ENCODE data around the gene NT5DC4.

NT5DC4 gene

DNA sequence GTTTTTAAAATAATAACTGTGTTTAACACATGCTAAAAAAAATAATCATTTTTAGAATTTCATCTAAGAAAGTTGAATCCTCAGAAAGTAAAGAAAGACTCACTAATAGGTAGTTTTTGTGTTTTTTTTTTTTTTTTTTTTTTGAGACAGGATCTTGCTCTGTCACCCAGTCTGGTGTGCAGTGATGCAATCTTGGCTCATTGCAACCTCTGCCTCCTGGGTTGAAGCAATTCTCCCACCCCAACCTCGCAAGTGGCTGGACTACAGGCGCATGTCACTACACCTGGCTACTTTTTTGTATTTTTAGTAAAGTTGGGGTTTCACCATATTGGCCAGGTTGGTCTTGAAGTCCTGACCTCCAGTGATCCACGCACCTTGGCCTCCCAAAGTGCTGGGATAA lies 36.4 kb downstream of the NT5DC4 start:
- DNase-seq = no peak

DNA sequence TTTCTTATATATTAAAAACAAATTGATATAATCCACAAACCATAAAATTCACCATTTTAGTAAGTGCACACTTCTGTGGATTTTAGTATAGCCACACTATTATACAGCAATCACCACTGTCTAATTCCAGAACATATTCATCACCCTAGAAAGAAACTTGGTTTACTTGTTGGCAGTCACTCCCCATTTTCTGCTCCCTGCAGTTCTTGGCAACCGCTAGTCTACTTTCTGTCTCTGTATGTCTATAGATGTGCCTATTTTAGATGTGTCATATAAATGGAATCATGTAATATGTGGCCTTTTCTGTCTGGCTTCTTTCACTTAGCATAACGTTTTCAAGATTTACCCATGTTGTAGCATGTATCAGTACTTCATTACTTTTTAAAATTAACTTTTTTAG lies 37.9 kb downstream of the NT5DC4 start:
- DNase-seq = no peak

DNA sequence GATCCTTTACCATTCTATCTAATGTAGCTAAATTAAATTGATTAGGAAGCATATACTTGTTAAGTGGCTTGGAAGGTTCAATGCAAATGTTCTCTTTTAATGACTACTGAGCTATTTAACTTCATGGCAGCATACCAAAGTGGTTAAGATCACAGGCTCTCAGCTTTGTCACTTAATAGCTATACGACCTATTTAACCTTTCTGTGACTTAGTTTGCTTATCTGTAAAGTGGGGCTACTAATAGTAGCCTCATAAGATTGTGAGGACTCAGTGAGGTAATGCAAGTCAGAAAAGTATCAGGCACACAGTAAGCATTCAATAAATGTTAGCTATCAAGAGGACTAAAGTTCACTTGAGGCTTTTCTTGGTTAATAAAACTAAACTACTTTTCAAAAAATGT lies 39.3 kb downstream of the NT5DC4 start:
- DNase-seq = no peak

DNA sequence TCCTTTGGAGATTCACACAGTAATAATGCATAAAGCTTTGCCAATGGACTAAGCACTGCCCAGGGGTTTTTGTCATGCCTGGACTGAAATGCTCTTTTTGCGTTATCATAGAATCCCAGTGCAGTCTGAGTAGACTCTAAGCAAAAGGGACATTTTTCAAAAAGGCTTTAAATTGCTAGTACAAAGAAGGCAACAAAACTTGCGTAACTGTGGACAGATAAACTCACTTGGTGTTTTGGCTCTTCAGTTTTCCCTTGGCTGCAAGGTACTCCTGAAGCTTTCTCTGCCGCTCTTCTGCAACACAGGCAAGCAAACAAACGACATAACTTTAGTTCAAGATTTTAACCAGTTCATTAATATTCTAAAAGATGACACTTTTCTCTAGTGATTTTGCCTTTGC lies 41.5 kb downstream of the NT5DC4 start:
- DNase-seq = no peak

DNA sequence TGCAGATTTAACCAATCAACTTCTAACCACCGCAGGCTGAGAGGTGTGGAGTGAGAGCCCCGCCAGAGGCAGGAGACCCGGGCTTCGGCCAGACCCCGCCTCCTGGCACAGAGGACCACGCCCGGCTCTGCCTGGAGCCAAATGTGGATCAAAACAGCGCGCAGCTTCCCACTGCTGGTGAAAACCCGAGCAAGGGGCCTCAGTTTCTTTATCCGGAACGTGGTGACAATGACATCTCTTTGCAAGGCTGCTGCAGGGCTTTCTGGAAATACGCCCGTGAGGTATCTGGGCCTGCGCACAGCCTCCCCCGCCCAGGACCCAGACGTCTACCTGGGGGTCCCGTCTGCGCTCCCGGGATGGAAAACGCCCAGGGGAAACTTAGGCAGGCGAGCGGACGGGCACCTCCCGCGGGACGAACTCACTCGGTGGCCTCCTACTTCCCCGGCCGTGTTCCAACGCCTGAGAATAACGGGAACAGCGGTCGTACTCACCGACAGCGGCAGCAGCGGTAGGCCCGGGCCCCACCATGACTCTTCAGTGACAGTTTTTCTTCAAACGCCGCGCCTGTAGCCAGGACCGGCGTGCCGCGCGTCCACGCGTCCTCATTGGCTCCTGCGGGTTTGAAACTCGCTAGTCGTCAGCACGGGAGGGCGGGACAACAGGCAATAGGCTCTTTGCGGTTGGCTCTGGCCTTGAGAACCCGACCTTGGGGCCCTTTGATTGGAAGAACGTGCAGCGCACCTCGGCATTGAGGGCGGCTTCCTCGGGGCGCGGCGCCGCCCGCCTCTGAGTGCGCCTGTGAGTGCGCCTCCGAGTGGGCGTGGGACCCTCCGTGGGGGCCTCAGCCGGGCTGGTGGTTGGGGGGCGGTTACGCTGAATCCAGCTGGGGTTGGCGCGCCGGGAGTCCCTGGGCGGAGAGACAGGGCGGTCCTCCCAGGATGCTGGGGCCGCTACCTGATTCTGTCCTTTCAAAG lies 43.5 kb downstream of the NT5DC4 start, which contains the start of gene CKAP2L:
CKAP2L (minus strand) TSS at position 539 of the 974 bp plus-strand sequence; CDS start at position 528, 11 bp downstream.
- peak; percentile 94 to 99 (median 98) for DNase-seq

DNA sequence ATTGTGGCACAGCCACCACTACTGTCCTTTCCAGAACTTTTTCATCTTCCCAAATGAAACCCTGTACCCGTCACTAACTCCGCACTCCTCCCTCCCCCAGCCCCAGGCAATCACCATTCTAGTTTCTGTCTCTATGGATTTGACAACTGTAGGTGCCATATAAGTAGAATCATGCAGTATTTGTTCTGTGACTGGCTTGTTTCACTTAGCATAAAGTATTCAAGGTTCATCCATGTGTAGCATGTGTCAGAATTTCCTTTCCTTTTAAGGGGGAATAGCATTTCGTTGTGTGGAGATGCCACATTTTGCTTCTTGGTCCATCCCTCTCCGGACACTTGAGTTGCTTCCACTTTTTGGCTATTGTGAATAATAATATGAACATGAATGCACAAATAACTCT lies 44.4 kb downstream of the NT5DC4 start:
- peak in 2 of 3 experiments; percentile 38 to 59 for DNase-seq

DNA sequence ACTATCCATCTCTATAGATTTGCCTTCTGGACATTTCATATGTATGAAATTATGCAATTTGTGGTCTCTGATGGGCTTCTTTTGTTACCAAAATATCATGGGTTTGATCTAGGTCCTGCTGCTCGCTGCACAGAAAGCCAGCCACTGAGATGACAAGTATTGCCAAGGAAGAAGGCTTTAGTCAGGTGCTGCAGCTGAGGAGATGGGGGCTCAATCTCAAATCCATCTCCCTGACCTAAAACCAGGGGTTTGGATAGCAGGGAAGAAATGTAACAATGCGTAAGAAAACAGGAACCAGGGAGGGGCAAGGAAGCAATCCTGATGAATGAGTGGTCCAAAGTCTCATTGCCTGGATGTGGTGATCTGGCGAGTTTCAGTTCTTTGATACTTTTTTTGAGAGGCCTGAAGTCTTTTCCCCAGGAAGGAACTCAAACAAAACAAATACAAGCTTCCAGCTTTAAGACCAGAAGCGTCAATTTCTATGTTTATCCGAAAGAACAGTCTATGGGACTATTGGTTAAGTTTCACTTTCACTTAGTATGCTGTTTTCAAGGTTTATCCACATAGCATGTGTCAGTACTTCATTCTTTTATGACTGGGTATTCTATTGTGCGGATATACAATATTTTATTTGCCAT lies 47.0 kb downstream of the NT5DC4 start:
- DNase-seq = no peak

DNA sequence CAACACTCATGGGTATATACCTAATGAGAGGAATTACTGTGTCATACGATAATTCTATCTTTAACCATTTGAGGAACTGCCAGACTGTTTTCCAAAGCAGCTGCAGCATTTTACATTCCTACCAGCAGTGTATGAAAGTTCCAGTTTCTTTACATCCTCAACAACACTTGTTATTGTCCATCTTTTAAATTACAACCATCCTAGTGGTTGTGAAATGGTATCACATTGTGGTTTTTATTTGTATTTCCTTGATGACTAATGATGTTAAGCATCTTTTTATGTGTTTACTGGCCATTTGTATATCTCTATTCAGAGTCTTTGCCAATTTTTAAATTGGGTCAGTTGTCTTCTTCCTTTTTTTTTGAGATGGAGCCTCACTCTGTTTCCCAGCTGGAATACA lies 47.6 kb downstream of the NT5DC4 start:
- DNase-seq = no peak

DNA sequence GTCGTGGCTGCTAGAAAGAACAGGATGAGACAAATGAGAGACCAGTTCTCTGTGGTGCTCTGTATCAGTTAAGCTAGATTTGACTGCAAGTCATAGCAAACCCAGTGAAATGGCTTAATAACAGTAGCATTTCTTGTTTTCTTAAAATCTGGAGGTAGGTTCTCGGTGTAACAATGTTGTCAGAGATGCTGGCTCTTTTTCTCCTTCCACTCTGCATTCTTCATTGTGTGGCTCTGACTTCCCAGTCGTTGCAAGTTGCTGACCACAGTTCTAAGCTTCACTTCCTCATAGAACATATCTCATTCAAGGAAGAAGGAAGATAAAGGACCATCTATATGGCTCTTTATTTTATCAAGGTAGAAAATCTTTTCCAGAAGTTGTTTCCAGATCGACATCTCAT lies 51.5 kb downstream of the NT5DC4 start:
- DNase-seq = no peak

DNA sequence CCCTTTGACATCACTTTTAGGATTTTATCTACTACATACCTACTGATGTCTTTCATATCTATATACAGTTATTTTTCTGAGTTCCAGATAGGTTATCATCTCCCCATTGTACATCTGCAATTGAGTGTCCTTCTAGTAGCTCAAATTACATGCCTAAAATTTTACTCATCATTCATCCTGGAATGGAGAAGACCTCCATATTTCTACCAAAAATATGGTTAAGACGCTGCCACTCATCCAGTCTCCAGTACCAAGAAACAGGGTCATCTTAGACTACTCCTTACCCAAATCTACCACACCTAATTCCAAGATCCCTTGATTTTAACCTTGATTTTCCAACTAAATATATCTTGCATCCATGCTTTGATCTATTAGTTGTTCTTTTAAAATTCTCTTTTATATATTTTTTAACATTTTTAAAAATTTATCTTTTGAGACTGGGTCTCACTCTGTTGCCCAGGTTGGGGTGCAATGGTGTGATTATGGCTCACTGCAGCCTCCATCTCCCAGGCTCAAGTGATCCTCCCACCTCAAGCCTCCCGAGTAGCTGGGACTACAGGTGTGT lies 52.2 kb downstream of the NT5DC4 start:
- no peak for DNase-seq

DNA sequence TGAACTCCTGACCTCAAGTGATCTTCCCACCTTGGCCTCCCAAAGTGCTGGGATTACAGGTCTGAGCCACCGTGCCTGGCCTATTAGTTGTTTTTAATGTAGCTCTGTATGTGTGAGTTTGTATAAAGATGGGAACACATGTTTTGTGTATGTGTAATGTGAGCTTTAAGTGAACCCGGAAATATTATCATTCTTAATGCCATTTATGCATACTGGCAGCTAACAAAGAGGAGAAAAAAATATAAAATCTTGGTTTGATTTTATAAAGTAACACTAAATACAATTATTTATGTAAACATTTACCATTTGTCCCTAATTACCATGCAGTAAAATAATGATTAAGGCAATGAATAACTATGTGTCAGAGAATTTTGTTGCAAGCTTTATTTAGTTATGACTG lies 52.7 kb downstream of the NT5DC4 start:
- no peak for DNase-seq

DNA sequence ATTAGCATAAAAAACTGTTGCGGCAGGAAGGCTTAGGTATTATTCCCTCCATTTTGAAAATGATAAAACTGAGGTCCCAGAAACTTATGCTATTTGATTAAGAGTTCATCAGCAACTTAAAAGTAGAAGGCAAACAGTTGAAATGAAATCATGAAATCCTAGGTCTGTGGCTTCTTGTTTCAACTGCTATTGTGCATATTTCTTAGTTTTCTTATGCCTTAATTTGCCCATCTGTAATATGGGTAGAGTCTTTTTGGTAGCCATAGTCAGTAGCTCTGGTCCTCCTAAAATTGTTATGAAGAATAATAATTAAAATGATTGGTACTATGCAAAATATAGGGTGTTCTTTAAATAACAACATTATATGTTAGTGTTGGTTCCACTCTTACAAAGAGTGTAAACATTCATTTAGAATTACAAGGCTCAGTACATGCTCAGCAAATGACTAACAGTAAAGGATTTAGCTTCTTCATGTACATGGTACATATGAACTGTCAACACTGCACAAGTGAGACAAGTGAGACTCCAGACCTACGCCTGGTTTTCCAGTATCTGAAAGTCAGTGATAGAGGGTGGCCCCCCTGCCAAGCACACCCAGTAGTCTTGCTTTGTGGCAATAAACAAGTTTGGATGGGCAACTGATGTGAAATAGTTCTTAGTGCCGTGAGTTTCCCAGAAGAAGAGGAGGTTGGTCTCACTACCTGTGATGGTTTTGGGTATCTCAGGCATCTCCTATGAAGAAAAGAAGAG lies 53.9 kb downstream of the NT5DC4 start:
- no peak for DNase-seq

DNA sequence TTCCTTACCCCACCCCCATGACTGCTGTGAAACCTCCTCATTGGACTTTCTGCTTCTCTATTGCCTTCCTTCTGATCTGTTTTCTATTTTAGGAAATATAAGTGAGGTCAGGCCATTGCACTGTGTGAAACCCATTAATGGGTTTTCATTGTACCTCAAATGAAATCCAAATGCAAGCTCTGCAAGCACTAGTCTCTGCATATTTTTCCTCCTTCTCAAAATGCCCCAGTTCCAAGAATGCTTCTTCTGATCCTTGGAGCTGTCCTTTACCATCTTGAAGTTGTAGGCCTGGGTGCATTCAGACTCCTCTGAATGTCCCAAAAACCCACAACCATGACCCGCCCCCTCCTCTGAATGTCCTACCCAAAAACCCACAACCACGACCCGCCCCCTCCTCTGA lies 55.3 kb downstream of the NT5DC4 start:
- no peak for DNase-seq

DNA sequence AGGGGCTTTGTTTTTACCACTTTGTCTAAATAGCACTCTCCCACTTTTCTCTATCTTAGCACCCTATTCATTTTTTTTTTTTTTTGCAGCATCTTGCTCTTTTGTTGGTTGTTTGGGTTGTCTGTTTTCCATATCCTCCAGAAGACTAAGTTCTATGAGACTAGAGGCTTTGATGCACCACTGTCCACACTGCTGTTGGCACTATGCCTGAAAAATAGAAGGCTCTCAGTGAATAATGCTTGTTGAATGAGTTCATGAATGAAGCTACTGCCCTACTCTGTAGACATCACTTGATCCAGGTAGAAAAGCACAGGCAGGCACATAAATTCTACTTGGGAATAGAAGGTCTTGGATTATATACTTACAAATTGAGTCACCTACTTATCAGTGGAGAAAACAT lies 56.2 kb downstream of the NT5DC4 start:
- DNase-seq = no peak

DNA sequence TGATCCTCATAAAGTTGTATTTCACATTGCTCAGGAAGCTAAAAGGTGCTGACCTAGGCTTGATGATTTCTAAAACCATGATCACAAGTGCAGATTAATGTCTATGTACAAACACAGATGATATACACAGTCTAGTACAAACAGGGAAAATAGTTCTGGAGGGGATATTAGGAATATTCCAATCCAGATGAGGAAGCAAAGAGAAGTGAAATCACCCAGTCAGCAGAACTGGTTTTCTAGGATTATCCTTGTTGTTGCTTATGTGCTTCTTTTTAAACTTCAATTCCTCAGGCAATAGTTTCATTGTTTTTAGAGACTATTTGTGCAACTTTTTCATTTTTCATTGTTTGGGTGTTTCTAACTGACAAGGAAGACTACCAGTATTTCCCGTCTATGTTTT lies 58.8 kb downstream of the NT5DC4 start:
- no peak for DNase-seq

DNA sequence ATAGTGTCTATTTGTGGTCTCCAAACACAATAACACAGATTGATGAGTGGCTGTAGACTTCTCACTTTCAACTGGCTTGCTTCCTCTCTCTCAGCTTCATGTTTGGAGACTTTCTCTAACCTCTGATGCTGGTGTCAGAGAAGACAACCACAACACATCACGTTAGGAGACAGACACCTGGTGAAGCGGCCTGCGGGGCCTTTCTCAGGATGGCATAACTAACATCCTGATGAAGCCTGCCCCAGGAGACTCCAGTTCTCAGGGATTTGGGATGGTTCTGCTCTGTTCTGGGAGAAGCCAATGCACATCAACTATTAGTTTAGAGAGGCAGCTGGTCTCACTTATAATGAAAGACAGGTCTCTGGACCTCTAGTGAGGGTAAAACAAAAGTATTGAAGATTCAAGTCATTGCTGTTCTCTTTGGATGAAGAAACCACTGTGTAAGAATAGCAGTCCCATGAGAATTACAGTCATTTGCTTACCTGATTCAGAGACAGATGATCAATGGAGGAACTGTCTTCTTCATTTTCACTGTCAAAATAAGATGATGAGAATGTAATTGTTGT lies 61.5 kb downstream of the NT5DC4 start:
- DNase-seq = no peak

DNA sequence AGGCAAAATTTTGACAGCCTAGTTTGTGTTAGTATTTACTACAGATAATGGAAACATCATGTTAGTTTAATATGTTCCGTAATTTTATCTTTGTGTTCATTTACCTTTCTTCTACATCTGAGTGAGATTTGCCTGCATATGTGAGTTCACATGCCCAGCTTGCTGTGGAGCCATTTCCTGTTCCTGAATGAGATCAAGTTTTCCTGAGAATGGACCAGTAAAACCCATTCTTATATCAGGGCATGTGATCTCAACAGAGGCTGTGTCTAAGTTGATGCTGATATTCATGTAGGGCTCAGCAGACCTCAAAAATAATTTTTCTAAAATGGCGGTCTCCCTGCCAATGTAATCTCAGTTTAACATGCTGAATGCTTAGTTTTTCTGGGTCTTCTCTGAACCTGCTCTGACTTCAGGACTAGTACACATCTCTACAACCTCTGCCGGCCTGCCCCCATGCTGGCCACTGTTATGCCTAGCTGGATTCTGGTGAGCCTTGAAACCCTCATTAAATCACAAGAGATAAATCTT lies 62.4 kb downstream of the NT5DC4 start:
- no peak for DNase-seq

DNA sequence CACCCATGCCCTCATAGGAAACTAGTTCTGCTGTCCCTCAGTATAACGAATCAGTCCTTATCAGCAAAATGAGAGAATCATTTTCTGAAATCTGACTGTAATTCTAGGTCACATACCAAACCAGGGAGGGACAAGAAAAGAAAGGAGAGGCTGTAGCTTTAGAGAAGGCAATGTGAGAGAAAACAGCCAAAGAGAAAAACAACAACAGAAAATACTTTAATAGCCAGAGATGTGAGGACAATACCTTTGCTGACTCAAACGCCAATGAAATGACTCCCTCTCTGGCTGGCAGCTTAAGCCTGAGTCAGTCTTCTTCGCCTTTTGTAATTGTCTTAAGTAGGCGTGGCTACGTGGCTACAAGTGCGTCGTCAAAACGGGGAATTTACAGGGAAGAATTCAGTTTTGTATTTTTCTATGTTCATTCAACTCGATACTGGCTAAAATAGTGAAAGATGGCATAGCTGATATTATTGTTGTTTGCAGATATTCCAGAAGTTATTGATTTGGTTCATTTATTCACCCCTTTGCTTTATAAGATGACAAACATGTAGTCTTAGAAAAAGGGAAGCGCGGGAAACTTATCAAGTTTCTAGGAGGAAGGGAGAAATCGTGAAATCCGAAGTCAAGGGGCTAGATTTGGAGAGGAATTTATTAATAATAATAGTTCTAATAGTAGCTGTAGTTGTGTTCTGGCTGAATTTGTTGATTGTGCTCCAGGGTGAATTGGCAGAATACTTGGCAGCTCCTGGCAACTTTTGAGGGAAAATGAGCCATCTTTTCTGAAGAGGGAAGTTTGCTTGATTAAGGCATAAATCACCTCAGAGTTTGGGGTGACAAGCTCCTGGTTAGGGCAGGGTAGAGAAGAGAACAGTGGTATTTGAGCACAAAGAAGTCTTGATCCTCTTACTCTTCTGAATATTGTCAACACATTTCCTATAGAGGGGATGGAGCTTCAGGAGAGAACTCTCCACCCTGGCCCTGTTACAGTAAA lies 63.7 kb downstream of the NT5DC4 start, which contains the start of gene IL1A:
IL1A (minus strand) TSS at position 295 of the 991 bp plus-strand sequence. CDS start 723 bp downstream, outside the sequence.
- DNase-seq = no peak

DNA sequence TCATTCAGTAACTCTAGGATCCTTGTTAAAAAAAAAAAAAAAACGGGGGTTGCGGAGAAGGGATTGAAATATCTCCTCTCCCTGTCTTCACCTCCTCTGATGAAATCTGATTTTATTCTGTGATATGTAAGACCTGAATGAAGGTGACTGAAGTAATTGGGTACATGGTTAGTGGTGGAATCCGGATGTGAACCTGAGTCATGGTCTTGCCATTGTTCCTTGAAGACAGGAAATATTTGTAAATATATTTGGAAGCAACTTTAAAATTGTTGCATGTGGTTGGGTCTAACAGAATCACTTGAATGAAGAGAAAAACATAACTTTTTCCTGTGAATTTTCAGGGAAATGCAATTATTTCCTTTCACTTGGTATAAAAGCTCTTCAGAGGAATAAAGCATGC lies 66.5 kb downstream of the NT5DC4 start:
- DNase-seq = no peak

DNA sequence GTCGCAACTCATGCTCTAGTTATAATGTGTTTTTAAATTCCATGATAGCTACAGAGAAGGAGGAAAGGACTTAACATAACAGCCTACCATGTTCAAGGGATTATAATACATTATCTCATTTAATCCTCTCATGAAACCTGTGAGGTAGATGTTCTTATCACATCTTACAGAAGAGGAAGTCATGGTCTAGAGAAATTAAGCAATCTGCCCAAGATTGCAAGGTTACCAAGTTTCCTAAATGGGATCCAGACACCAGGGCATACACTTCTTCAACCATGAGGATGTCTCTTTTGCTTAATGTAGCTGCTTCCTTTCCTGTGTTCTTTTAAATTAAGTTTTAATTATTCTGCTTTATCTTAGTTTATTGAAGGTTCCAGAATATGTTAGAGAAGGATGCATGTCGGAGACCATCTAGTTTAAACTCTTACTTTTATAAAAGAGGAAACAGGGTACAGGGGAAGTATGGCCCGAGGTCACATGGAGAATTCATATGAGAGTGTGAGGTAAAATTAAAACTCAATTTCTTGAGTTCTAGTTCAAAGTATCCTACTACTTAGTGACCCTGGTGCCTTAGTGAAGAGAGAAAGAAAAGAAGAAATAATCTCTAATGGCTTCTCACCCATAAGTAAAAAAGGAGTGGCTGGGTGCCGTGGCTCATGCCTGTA lies 67.0 kb downstream of the NT5DC4 start:
- DNase-seq = no peak
